ENCODE results near the gene GSDMA. TPM values are rescaled to one million over a fixed set of nuclear protein-coding genes. Genes with fewer than 3 reads are reported as not detected.

The GSDMA gene
- polyA plus RNA-seq, 1 experiment: not detected

GRCh38 chr17:39934324-39934723 lies 28.5 kb upstream of the GSDMA start:
- H3K27me3 ChIP-seq (ENCODE audit: control insufficient read depth, insufficient read depth, low read length): no peaks in the 10 kb centered on the region
- TF ChIP-seq CTCF (IDR thresholded peaks at IDR 0.05; ENCODE audit: insufficient read depth, low read depth, low read length): no peak

GRCh38 chr17:39935909-39936308 lies 26.9 kb upstream of the GSDMA start:
- ChIA-PET CTCF (interaction anchor here (0.7 kb wide), 1 partner anchor 46 kb away, joined by 3 read pairs; no protein-coding TSS in a partner anchor), POLR2A (no interaction called here)
- DNase-seq (ENCODE audit: low read depth): no peak
- Histone ChIP-seq H3K27me3 (ENCODE audit: control insufficient read depth, insufficient read depth, low read length) (no peaks in the 10 kb centered on the region), H3K4me3 (ENCODE audit: low read depth, low read length) (no peak overlapping the region), H3K36me3 (ENCODE audit: control insufficient read depth, insufficient read depth, low read length) (no peaks in the 10 kb centered on the region)
- no peak for TF ChIP-seq CTCF (IDR thresholded peaks at IDR 0.05; ENCODE audit: insufficient read depth, low read depth, low read length)

More at GRCh38 chr17:39934324-39934723, 28.5 kb upstream of the GSDMA start:
- no peak for DNase-seq (ENCODE audit: low read depth)
- ChIA-PET CTCF (no interaction called here), POLR2A (no interaction called here)
- H3K4me3 ChIP-seq (ENCODE audit: low read depth, low read length): no peak overlapping the region
- no peaks in the 10 kb centered on the region for H3K36me3 ChIP-seq (ENCODE audit: control insufficient read depth, insufficient read depth, low read length)

- ChIA-PET POLR2A (no interaction called here), CTCF (interaction anchor here (1.3 to 5.1 kb wide), 3 partner anchors 20 to 43 kb away, joined by 3 to 32 read pairs (median 4); partner anchors contain the start of gene PSMD3)
- H3K4me3 ChIP-seq (ENCODE audit: low read depth, low read length): no peak overlapping the region
- no peaks in the 10 kb centered on the region for H3K36me3 ChIP-seq (ENCODE audit: control insufficient read depth, insufficient read depth, low read length)
- TF ChIP-seq CTCF (IDR thresholded peaks at IDR 0.05; ENCODE audit: insufficient read depth, low read depth, low read length): no peak
- no peaks in the 10 kb centered on the region for H3K27me3 ChIP-seq (ENCODE audit: control insufficient read depth, insufficient read depth, low read length)
- DNase-seq (ENCODE audit: low read depth): no peak
Measured at GRCh38 chr17:39937447-39937846, 25.4 kb upstream of the GSDMA start.

- ChIA-PET CTCF (interaction anchor here (1.3 to 5.1 kb wide), 4 partner anchors 16 to 42 kb away, joined by 3 to 32 read pairs (median 5); partner anchors contain the start of gene PSMD3), POLR2A (no interaction called here)
- TF ChIP-seq CTCF (IDR thresholded peaks at IDR 0.05; ENCODE audit: insufficient read depth, low read depth, low read length): no peak
- Histone ChIP-seq H3K4me3 (ENCODE audit: low read depth, low read length) (no peak overlapping the region), H3K36me3 (ENCODE audit: control insufficient read depth, insufficient read depth, low read length) (no peaks in the 10 kb centered on the region), H3K27me3 (ENCODE audit: control insufficient read depth, insufficient read depth, low read length) (no peaks in the 10 kb centered on the region)
- DNase-seq (ENCODE audit: low read depth): no peak
Measured at GRCh38 chr17:39938140-39938869, 24.5 kb upstream of the GSDMA start.

- H3K27me3 ChIP-seq (ENCODE audit: control insufficient read depth, insufficient read depth, low read length): no peaks in the 10 kb centered on the region; the same call in 1 of the 2 replicates
- POLR2A ChIA-PET: interaction anchor here (0.5 kb wide), 1 partner anchor 10 kb away, joined by 5 read pairs; no protein-coding TSS in a partner anchor
- no peak overlapping the region for H3K4me3 ChIP-seq (ENCODE audit: low read depth, low read length)
- no peak for DNase-seq (ENCODE audit: low read depth)
- CTCF ChIA-PET: interaction anchor here (0.7 to 5.1 kb wide), 12 partner anchors 10 to 66 kb away, joined by 3 to 32 read pairs (median 3); partner anchors contain the start of genes LRRC3C, ORMDL3 and PSMD3
- no peaks in the 10 kb centered on the region for H3K36me3 ChIP-seq (ENCODE audit: control insufficient read depth, insufficient read depth, low read length)
- TF ChIP-seq CTCF (IDR thresholded peaks at IDR 0.05; ENCODE audit: insufficient read depth, low read depth, low read length): no peak
Measured at GRCh38 chr17:39939106-39939505, 23.7 kb upstream of the GSDMA start.
